T-helper 1 cell treated with Interleukin-12 subunit alpha and Interleukin-12 subunit beta and Interleukin-4 antibody, amounts not matched to agents 30 μg/mL and 1 μg/mL, for 36 hours (primary cell): ENCODE data around the gene SHC2.
"Not testable (repeated sequence)": the region's sequence is repeated elsewhere in the genome, so short reads cannot be mapped to it uniquely, and the experiment has no call there.

ENCODE experiments used
- H3K27ac Mint-ChIP-seq: one replicate; pipeline ENCODE4 v1.8.0; 2021; ENCODE audit warnings: mild to moderate bottlenecking, mixed read lengths
- H3K27me3 Mint-ChIP-seq: one replicate; pipeline ENCODE4 v1.8.0; 2021; ENCODE audit warnings: low read depth, mixed read lengths
- H3K36me3 Mint-ChIP-seq: one replicate; pipeline ENCODE4 v1.8.0; 2021; ENCODE audit warnings: low read depth, mixed read lengths
- H3K4me1 Mint-ChIP-seq: one replicate; pipeline ENCODE4 v1.8.0; 2021; ENCODE audit warnings: low read depth, mixed read lengths
- H3K4me3 Mint-ChIP-seq: one replicate; pipeline ENCODE4 v1.8.0; 2021; ENCODE audit warnings: mild to moderate bottlenecking, moderate library complexity, mixed read lengths
- H3K9me3 Mint-ChIP-seq: one replicate; pipeline ENCODE4 v1.8.0; 2021; ENCODE audit warnings: mixed read lengths

The SHC2 gene

GRCh38 chr19:382578-382977 lies 78.3 kb downstream of the SHC2 start:
- Mint-ChIP-seq H3K27ac (peak overlapping the region; percentile 43), H3K4me3 (peak overlapping the region; percentile 45), H3K4me1 (peaks cover 14% of the 10 kb centered on the region), H3K27me3 (peaks cover 40% of the 10 kb centered on the region)
- not testable (repeated sequence) for H3K9me3 Mint-ChIP-seq, H3K36me3 Mint-ChIP-seq

GRCh38 chr19:381901-382300 lies 78.9 kb downstream of the SHC2 start:
- not testable (repeated sequence) for H3K9me3 Mint-ChIP-seq, H3K27ac Mint-ChIP-seq, H3K36me3 Mint-ChIP-seq, H3K4me3 Mint-ChIP-seq
- H3K4me1 Mint-ChIP-seq: peaks cover 14% of the 10 kb centered on the region
- peaks cover 37% of the 10 kb centered on the region for H3K27me3 Mint-ChIP-seq

- peaks cover 26% of the 10 kb centered on the region for H3K27me3 Mint-ChIP-seq
- not testable (repeated sequence) for H3K4me3 Mint-ChIP-seq, H3K27ac Mint-ChIP-seq, H3K9me3 Mint-ChIP-seq, H3K36me3 Mint-ChIP-seq
- peaks cover 11% of the 10 kb centered on the region for H3K4me1 Mint-ChIP-seq
Observed at GRCh38 chr19:380618-381219, 80.1 kb downstream of the SHC2 start.

- H3K27ac Mint-ChIP-seq: no peak overlapping the region
- H3K27me3 Mint-ChIP-seq: peaks cover 19% of the 10 kb centered on the region
- no peak overlapping the region for H3K4me3 Mint-ChIP-seq
- H3K4me1 Mint-ChIP-seq: peaks cover 11% of the 10 kb centered on the region
- no peaks in the 10 kb centered on the region for H3K36me3 Mint-ChIP-seq
- no peaks in the 10 kb centered on the region for H3K9me3 Mint-ChIP-seq
Observed at GRCh38 chr19:379796-380195, 81.0 kb downstream of the SHC2 start.

GRCh38 chr19:378706-379105 lies 82.1 kb downstream of the SHC2 start:
- Mint-ChIP-seq H3K27ac (no peak overlapping the region), H3K9me3 (no peaks in the 10 kb centered on the region), H3K4me1 (peaks cover 11% of the 10 kb centered on the region), H3K36me3 (no peaks in the 10 kb centered on the region), H3K4me3 (no peak overlapping the region), H3K27me3 (peaks cover 9% of the 10 kb centered on the region)

GRCh38 chr19:377801-378581 lies 82.8 kb downstream of the SHC2 start:
- H3K27ac Mint-ChIP-seq: peak overlapping the region; percentile 76
- H3K4me1 Mint-ChIP-seq: peaks cover 8% of the 10 kb centered on the region
- H3K36me3 Mint-ChIP-seq: no peaks in the 10 kb centered on the region
- no peak overlapping the region for H3K4me3 Mint-ChIP-seq
- peaks cover 4% of the 10 kb centered on the region for H3K27me3 Mint-ChIP-seq
- H3K9me3 Mint-ChIP-seq: no peaks in the 10 kb centered on the region

GRCh38 chr19:376111-376470 lies 84.7 kb downstream of the SHC2 start:
- H3K4me1 Mint-ChIP-seq: peaks cover 3% of the 10 kb centered on the region
- H3K27ac Mint-ChIP-seq: no peak overlapping the region
- H3K9me3 Mint-ChIP-seq: no peaks in the 10 kb centered on the region
- H3K36me3 Mint-ChIP-seq: no peaks in the 10 kb centered on the region
- no peak overlapping the region for H3K4me3 Mint-ChIP-seq
- H3K27me3 Mint-ChIP-seq: no peaks in the 10 kb centered on the region

GRCh38 chr19:375395-376110 lies 85.3 kb downstream of the SHC2 start:
- no peak overlapping the region for H3K4me3 Mint-ChIP-seq
- no peak overlapping the region for H3K27ac Mint-ChIP-seq
- H3K4me1 Mint-ChIP-seq: peaks cover 3% of the 10 kb centered on the region
- no peaks in the 10 kb centered on the region for H3K36me3 Mint-ChIP-seq
- no peaks in the 10 kb centered on the region for H3K27me3 Mint-ChIP-seq
- no peaks in the 10 kb centered on the region for H3K9me3 Mint-ChIP-seq

- H3K27me3 Mint-ChIP-seq: no peaks in the 10 kb centered on the region
- H3K36me3 Mint-ChIP-seq: no peaks in the 10 kb centered on the region
- no peak overlapping the region for H3K27ac Mint-ChIP-seq
- H3K9me3 Mint-ChIP-seq: no peaks in the 10 kb centered on the region
- H3K4me3 Mint-ChIP-seq: no peak overlapping the region
- H3K4me1 Mint-ChIP-seq: peaks cover 3% of the 10 kb centered on the region
Observed at GRCh38 chr19:374886-375235, 86.0 kb downstream of the SHC2 start.

GRCh38 chr19:374183-374885 lies 86.5 kb downstream of the SHC2 start:
- H3K4me1 Mint-ChIP-seq: peaks cover 3% of the 10 kb centered on the region
- no peak overlapping the region for H3K4me3 Mint-ChIP-seq
- H3K27ac Mint-ChIP-seq: no peak overlapping the region
- no peaks in the 10 kb centered on the region for H3K27me3 Mint-ChIP-seq
- H3K9me3 Mint-ChIP-seq: no peaks in the 10 kb centered on the region
- H3K36me3 Mint-ChIP-seq: no peaks in the 10 kb centered on the region

- no peaks in the 10 kb centered on the region for H3K27me3 Mint-ChIP-seq
- peaks cover 3% of the 10 kb centered on the region for H3K4me1 Mint-ChIP-seq
- H3K4me3 Mint-ChIP-seq: no peak overlapping the region
- no peaks in the 10 kb centered on the region for H3K9me3 Mint-ChIP-seq
- no peaks in the 10 kb centered on the region for H3K36me3 Mint-ChIP-seq
- H3K27ac Mint-ChIP-seq: no peak overlapping the region
Observed at GRCh38 chr19:373391-374182, 87.2 kb downstream of the SHC2 start.

- H3K27me3 Mint-ChIP-seq: peaks cover 2% of the 10 kb centered on the region
- no peaks in the 10 kb centered on the region for H3K9me3 Mint-ChIP-seq
- H3K4me3 Mint-ChIP-seq: no peak overlapping the region
- no peak overlapping the region for H3K27ac Mint-ChIP-seq
- H3K36me3 Mint-ChIP-seq: no peaks in the 10 kb centered on the region
- no peaks in the 10 kb centered on the region for H3K4me1 Mint-ChIP-seq
Observed at GRCh38 chr19:372306-372890, 88.4 kb downstream of the SHC2 start.

GRCh38 chr19:371501-372168 lies 89.2 kb downstream of the SHC2 start:
- H3K9me3 Mint-ChIP-seq: no peaks in the 10 kb centered on the region
- H3K36me3 Mint-ChIP-seq: no peaks in the 10 kb centered on the region
- no peak overlapping the region for H3K27ac Mint-ChIP-seq
- H3K4me1 Mint-ChIP-seq: no peaks in the 10 kb centered on the region
- H3K27me3 Mint-ChIP-seq: peaks cover 8% of the 10 kb centered on the region
- H3K4me3 Mint-ChIP-seq: no peak overlapping the region
